Mammary epithelial cell (primary cell): Measurements from ENCODE around the gene WDR72.

Experiments
- EZH2 ChIP-seq: IDR thresholded peaks from 2 replicates; pipeline ENCODE4 v1.6.1; 2012; ENCODE audit warnings: low read length, inconsistent platforms, borderline replicate concordance
- TF ChIP-seq, protein P1 (sequence below), 2 donors: IDR thresholded peaks in 1 of 2; conservative IDR thresholded peaks in 1 of 2; 2 replicates each; pipeline ENCODE4 v1.5.1; 2011 to 2012; ENCODE audit warnings: inconsistent platforms in 2 of 2, low read length in 2 of 2, mild to moderate bottlenecking in 2 of 2, control low read depth in 1 of 2, low read depth in 1 of 2; ENCODE audit not compliant: insufficient read depth in 1 of 2; ENCODE audit errors: extremely low read depth in 1 of 2

- TF ChIP-seq, protein P1, sequence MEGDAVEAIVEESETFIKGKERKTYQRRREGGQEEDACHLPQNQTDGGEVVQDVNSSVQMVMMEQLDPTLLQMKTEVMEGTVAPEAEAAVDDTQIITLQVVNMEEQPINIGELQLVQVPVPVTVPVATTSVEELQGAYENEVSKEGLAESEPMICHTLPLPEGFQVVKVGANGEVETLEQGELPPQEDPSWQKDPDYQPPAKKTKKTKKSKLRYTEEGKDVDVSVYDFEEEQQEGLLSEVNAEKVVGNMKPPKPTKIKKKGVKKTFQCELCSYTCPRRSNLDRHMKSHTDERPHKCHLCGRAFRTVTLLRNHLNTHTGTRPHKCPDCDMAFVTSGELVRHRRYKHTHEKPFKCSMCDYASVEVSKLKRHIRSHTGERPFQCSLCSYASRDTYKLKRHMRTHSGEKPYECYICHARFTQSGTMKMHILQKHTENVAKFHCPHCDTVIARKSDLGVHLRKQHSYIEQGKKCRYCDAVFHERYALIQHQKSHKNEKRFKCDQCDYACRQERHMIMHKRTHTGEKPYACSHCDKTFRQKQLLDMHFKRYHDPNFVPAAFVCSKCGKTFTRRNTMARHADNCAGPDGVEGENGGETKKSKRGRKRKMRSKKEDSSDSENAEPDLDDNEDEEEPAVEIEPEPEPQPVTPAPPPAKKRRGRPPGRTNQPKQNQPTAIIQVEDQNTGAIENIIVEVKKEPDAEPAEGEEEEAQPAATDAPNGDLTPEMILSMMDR (conservative IDR thresholded peaks at IDR 0.05 in 1 of 2, IDR thresholded peaks at IDR 0.05 in 1 of 2; ENCODE audit: extremely low read depth in 1 of 2, insufficient read depth in 1 of 2, low read depth in 1 of 2, low read length in 2 of 2), result no peak
- TF ChIP-seq EZH2, result no peak
Observed at GRCh38 chr15:53506370-53506769, 253.1 kb downstream of the WDR72 start.
